T-helper 17 cell (primary cell): ENCODE measurements around the gene SPEF2. TPM values are rescaled to one million over a fixed set of nuclear protein-coding genes. Genes with fewer than 3 reads are reported as not detected.
"Not testable (repeated sequence)": the region's sequence is repeated elsewhere in the genome, so short reads cannot be mapped to it uniquely, and the experiment has no call there.

Experiments used
- ATAC-seq: fragments of 150-1000 bp; cut with Tn5 transposase; 2 replicates; pipeline ENCODE4 v1.10.0; 2021; ENCODE audit warnings: mild to moderate bottlenecking, moderate library complexity
- DNase-seq, 3 donors: peaks; one replicate each; pipeline versions ENCODE4 v3.0.0 to v3.0.0-alpha.2; 2020 to 2021
- H3K9me3 ChIP-seq: one replicate; pipeline ENCODE4 v1.7.0; 2013; ENCODE audit warnings: low read length, mild to moderate bottlenecking; ENCODE audit not compliant: control insufficient read depth, poor library complexity, severe bottlenecking
- H3K27ac Mint-ChIP-seq: one replicate; pipeline ENCODE4 v1.8.0; 2022; ENCODE audit warnings: mild to moderate bottlenecking, moderate library complexity, mixed read lengths
- H3K27me3 Mint-ChIP-seq: one replicate; pipeline ENCODE4 v1.8.0; 2022; ENCODE audit warnings: mixed read lengths
- H3K36me3 Mint-ChIP-seq: one replicate; pipeline ENCODE4 v1.8.0; 2022; ENCODE audit warnings: low read depth, mixed read lengths
- H3K4me1 Mint-ChIP-seq: one replicate; pipeline ENCODE4 v1.8.0; 2022; ENCODE audit warnings: mild to moderate bottlenecking, mixed read lengths
- H3K4me3 Mint-ChIP-seq: one replicate; pipeline ENCODE4 v1.8.0; 2022; ENCODE audit warnings: mild to moderate bottlenecking, moderate library complexity, mixed read lengths
- total RNA-seq, 4 donors: library from RNA in 2 of 4; stranded (reverse) in 2 of 4; gene quantifications; one replicate each; pipeline ENCODE4 v1.2.3 and lab custom pipeline; 2022 to 2026

The SPEF2 gene
- total RNA-seq, 2 donors from 2014 or later: 4.5 to 8.3 TPM

DNA sequence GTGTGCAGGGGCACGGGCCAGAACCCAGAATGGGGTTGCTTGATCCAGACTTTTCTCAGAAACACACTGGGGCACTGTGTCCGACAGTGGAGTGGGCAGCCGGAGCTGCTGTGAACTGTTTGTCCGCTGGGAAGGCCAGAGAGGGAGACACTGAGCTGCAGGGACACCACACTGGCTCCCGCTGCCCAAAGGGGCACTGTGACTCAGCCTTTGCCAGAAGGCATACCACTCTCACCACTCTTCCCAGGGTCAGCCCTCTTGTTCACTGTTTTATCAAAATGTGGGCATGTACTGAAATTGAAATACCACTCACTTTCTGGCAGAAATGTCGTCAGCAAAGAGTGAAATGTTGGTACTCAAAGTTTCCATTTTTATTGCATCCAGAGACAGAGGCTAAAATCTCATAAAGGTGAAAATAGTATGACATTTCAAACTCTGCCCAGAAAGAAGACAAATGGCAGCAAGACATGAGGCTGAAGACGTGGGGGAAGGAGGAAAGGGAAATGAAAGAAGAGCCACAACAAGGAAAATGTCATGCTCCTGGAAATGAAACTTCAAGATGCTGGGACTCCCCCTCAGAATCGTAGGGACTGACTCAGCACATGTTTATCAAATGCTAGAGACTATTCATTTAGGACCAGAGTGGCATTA, 234.5 kb downstream of the SPEF2 start:
- DNase-seq (no peak), ATAC-seq (peak; percentile 7)
- peaks cover 51% of the 10 kb centered on the region for H3K4me1 Mint-ChIP-seq
- peaks cover 7% of the 10 kb centered on the region for H3K36me3 Mint-ChIP-seq
- no peaks in the 10 kb centered on the region for H3K27me3 Mint-ChIP-seq
- H3K4me3 Mint-ChIP-seq: peak overlapping the region; percentile 98
- peak overlapping the region; percentile 99 for H3K27ac Mint-ChIP-seq
- H3K9me3 ChIP-seq: no peaks in the 10 kb centered on the region

DNA sequence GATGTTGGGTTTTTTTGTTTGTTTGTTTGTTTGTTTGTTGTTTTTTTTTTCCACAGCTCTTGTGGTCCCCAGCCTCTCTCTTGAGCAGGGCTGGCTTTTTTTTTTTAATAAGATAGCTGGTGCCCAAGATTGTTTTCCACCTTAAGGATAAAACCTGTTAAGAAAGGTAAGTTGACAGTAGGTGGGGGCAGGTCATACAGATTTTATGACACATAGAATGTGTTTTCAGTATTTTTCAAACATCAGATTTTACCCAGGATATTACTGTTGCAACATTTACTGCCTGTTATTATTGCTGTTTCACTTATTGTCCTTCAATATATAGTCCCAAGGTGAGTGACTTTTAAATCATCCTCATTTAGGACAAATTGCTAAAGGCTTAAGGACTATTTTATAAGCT, 235.1 kb downstream of the SPEF2 start:
- peaks cover 51% of the 10 kb centered on the region for H3K4me1 Mint-ChIP-seq
- peak overlapping the region; percentile 98 for H3K4me3 Mint-ChIP-seq
- peaks cover 7% of the 10 kb centered on the region for H3K36me3 Mint-ChIP-seq
- no peak for ATAC-seq
- H3K27ac Mint-ChIP-seq: peak overlapping the region; percentile 99
- H3K9me3 ChIP-seq: no peaks in the 10 kb centered on the region
- H3K27me3 Mint-ChIP-seq: no peaks in the 10 kb centered on the region
- no peak for DNase-seq

DNA sequence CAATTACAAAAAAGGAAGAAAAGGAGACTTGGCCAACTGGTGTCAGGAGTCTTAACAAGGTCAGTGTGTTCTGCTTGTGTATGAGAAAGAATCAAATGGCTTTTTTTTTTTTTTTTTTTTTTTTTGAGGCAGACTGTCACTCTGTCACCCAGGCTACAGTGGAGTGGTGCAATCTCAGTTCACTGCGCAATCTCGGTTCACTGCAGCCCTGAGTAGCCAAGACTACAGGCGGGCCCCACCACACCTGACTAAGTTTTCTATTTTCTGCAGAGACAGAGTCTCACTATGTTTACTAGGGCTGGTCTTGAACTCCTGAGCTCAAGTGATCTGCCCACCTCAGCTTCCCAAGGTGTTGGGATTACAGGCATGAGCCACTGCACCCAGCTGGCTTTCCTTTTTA, 236.0 kb downstream of the SPEF2 start:
- Mint-ChIP-seq H3K4me3 (peak overlapping the region; percentile 98), H3K27me3 (no peaks in the 10 kb centered on the region), H3K36me3 (peaks cover 8% of the 10 kb centered on the region), H3K4me1 (peaks cover 51% of the 10 kb centered on the region), H3K27ac (peak overlapping the region; percentile 99)
- ATAC-seq (peak; percentile 69), DNase-seq (peak; percentile 33 to 70 (median 59))
- no peaks in the 10 kb centered on the region for H3K9me3 ChIP-seq

DNA sequence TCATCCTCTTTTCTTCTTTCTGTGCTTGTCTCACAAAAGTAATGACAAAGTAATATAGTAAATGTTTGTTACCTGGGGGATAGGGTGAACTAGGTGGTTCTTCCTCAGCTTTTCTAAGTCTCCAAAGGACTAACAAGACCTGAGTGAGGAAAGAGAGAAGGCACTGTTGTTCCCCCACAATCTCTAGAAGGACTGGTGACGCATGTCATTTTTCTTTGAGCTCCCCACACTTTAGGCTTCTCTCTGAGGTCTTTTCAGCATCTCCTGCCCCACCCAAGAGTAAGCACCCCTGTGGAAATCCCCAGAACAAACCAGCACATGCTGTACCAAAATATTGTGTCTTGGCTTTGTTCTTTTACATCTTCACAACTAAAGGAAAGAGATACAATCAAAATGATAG, 236.6 kb downstream of the SPEF2 start:
- Mint-ChIP-seq H3K4me3 (peak overlapping the region; percentile 98), H3K36me3 (peaks cover 13% of the 10 kb centered on the region), H3K4me1 (peaks cover 54% of the 10 kb centered on the region), H3K27ac (peak overlapping the region; percentile 99), H3K27me3 (no peaks in the 10 kb centered on the region)
- H3K9me3 ChIP-seq: no peaks in the 10 kb centered on the region
- ATAC-seq (peak; percentile 76), DNase-seq (peak; percentile 30 to 65 (median 56))

DNA sequence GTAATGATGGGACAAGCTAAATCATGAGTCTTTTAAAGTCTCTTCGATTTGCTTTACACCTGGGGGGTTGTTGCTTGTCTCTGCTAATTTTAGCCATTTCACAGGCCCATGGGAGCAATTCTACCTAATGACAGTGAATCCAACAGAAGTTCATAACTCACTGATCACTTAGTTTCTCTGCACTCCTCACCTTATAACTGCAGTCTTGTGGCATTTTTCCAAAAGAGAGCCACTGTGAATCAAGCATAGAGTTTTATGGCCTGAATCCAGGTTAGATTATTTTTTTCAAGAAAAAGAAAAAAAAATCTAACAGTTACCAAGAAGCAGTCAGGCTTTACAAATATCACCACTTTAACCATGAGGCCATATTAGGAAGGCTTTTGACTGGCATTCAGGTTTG, 237.5 kb downstream of the SPEF2 start:
- ATAC-seq (no peak), DNase-seq (no peak)
- Mint-ChIP-seq H3K4me3 (peak overlapping the region; percentile 98), H3K36me3 (peaks cover 17% of the 10 kb centered on the region), H3K27ac (peak overlapping the region; percentile 99), H3K27me3 (no peaks in the 10 kb centered on the region), H3K4me1 (peaks cover 53% of the 10 kb centered on the region)
- H3K9me3 ChIP-seq: no peaks in the 10 kb centered on the region

DNA sequence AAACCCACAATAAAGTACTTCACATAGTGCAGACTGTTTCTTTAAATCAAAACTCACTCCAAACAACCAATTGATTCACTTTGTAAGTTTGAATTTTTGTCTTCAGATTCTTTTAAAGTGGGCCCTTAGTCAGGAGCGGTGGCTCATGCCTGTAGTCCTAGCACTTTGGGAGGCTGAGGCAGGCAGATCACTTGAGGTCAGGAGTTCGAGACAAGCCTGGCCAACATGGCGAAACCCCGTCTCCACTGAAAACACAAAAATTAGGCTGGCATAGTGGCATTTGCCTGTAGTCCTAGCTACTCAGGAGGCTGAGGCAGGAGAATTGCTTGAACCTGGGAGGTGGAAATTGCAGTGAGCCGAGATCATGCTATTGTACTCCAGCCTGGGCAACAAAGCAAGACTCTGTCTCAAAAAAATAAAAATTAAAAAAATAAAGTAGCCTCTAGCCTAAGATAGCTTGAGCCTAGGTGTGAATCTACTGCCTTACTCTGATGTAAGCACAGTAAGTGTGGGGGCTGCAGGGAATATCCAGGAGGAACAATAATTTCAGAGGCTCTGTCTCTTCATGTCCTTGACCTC, 238.6 kb downstream of the SPEF2 start:
- Mint-ChIP-seq H3K36me3 (peaks cover 26% of the 10 kb centered on the region), H3K4me3 (peak overlapping the region; percentile 98), H3K27ac (peak overlapping the region; percentile 99), H3K4me1 (peaks cover 55% of the 10 kb centered on the region)
- ATAC-seq, DNase-seq, H3K9me3 ChIP-seq, H3K27me3 Mint-ChIP-seq: not testable (repeated sequence)

DNA sequence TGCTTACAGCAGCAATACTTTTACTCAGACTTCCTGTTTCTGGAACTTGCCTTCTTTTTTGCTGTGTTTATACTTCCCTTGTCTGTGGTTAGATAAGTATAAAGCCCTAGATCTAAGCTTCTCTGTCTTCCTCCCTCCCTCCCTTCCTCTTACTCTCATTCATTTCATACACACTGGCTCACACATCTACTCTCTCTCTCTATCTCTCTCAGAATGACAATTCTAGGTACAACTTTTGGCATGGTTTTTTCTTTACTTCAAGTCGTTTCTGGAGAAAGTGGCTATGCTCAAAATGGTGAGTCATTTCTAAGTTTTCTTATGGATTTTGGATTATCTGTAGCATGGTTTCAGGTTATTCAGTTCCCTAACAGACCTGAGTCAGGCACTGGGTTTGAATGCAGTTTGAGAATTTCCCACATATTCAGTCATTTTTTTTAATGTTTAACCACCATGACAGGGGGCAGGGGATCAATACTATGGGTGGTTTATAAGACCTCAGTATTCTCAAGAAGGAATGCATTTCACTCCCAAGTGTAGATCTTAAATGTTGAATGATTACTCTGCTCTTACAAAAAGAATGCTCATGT, 239.2 kb downstream of the SPEF2 start, which contains the start of gene IL7R:
Gene IL7R (plus strand): TSS at position 127 of the 587 bp plus-strand sequence. CDS start 87 bp downstream, at position 214.
- peak; percentile 25 for ATAC-seq
- Mint-ChIP-seq H3K4me3 (peak within 1 kb of the TSS; percentile 98), H3K4me1 (peaks cover 61% of the 10 kb centered on the region), H3K27me3 (no peaks in the 10 kb centered on the region), H3K36me3 (peaks cover 32% of the 10 kb centered on the region), H3K27ac (peak within 1 kb of the TSS; percentile 99)
- DNase-seq: no peak
- H3K9me3 ChIP-seq: peaks cover 5% of the 10 kb centered on the region

DNA sequence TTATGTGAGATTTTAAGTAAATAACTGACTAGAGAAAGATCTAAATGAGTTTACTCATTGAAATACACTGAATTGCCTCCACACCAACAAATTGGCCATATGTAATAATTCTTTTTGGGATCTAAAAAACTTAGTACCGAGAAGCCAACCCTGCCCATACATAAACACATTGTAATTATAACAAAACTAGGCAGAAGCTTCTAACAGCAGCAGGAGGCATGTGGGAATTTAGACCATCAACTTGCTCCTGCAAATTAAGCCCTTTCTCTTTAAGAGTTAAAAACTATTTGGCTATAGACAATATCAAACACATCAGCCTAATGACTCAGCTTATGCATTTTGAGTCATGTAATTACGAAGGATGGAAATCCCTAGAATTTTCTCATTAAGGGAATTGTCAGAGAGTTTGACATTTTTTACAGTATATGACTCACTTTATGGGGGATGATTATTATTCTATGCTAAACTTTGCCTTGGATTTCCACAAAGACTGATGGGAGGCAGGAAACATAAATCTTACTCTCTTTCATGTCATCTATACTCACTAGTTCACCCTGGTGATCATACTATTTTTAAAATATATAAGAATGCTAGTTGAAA, 240.0 kb downstream of the SPEF2 start:
- ATAC-seq: no peak
- Mint-ChIP-seq H3K4me1 (peaks cover 66% of the 10 kb centered on the region), H3K27ac (peak overlapping the region; percentile 99), H3K4me3 (peak overlapping the region; percentile 98), H3K36me3 (peaks cover 41% of the 10 kb centered on the region), H3K27me3 (no peaks in the 10 kb centered on the region)
- no peak for DNase-seq
- peaks cover 5% of the 10 kb centered on the region for H3K9me3 ChIP-seq

DNA sequence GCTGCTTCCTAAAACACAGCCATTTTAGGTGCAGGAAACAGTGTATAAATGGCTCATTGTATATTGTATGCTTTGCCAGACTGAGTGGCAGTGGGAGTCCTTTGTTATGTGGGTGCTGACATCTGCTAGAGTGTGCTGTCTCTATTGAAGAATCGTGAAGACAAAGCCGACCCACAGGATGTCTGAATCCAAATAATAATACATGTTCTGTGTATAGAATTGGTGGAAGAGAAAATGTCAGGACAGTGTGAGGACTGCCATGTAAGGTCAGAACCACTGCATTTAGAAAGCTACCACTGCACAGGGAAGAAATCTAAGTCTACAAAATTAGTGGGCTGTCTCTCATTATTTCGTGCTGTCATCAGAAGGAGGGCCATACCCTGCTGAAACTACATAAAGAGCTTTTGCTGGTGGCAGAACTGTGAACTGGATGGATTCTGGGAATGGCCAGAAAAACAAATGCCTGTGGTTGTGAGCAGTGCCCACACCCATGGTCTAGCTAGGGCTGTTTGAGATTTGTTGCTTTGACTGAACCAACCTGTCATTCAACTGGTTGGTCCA, 241.5 kb downstream of the SPEF2 start:
- Mint-ChIP-seq H3K36me3 (peaks cover 53% of the 10 kb centered on the region), H3K4me3 (peak overlapping the region; percentile 95), H3K27me3 (no peaks in the 10 kb centered on the region), H3K4me1 (peaks cover 60% of the 10 kb centered on the region), H3K27ac (peak overlapping the region; percentile 99)
- ATAC-seq (peak; percentile 26), DNase-seq (no peak)
- peaks cover 5% of the 10 kb centered on the region for H3K9me3 ChIP-seq

DNA sequence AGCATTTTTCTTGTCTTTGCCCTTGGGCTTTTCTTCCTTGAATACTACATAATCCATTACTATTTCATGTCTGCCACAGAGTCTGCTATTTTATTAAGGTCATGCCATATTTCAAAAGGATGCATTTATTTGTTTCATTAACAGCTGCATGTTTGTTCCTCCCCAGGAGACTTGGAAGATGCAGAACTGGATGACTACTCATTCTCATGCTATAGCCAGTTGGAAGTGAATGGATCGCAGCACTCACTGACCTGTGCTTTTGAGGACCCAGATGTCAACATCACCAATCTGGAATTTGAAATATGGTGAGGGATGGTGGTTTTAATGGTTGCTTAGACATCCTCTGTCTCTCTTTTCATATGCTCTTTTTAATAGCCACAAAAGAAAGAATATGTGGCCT, 243.0 kb downstream of the SPEF2 start:
- Mint-ChIP-seq H3K27me3 (no peaks in the 10 kb centered on the region), H3K27ac (peak overlapping the region; percentile 99), H3K4me1 (peaks cover 55% of the 10 kb centered on the region), H3K4me3 (peak overlapping the region; percentile 95), H3K36me3 (peaks cover 57% of the 10 kb centered on the region)
- DNase-seq (no peak), ATAC-seq (no peak)
- H3K9me3 ChIP-seq: peaks cover 5% of the 10 kb centered on the region

DNA sequence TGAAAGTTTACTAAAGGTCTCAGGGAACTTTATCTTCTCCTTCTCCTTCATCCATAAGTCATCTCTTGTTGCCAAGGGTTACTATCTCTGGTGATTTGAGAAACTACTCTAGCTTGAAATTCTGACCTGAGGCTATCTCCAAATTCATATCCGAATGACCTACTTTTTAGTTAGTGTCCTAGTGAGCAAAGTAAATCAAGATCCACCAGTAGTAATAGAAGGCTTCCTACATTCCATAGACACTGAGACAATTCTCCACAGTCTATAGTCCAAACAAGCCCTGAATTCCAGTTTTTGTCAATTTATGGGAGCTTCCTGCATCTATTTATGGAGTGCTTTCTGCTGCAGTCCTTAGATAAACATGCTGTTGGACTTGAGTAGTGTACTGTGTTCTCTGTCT, 244.1 kb downstream of the SPEF2 start:
- peaks cover 53% of the 10 kb centered on the region for H3K4me1 Mint-ChIP-seq
- peak overlapping the region; percentile 99 for H3K27ac Mint-ChIP-seq
- H3K4me3 Mint-ChIP-seq: peak overlapping the region; percentile 95
- ATAC-seq (no peak), DNase-seq (no peak)
- peaks cover 5% of the 10 kb centered on the region for H3K9me3 ChIP-seq
- no peaks in the 10 kb centered on the region for H3K27me3 Mint-ChIP-seq
- H3K36me3 Mint-ChIP-seq: peaks cover 60% of the 10 kb centered on the region

DNA sequence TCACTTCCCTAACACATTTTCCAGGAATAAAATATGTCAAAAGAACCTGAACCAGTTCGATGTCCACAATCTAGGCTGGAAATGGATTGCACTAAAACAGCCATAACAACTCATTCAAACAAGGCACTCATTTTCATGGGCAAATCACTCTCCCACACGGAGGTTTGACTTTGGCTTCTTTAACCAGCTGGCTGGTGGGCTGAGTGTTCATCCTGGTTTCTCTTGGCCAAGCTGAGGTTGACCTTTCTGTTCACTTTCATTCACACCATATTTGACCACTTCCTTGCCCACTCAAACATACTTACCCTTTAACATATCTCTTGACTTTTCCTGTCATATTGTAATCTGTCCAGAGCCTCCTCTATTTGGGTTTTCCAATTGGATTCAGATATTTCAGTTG, 244.5 kb downstream of the SPEF2 start:
- peaks cover 5% of the 10 kb centered on the region for H3K9me3 ChIP-seq
- H3K4me3 Mint-ChIP-seq: peak overlapping the region; percentile 95
- DNase-seq: no peak
- no peaks in the 10 kb centered on the region for H3K27me3 Mint-ChIP-seq
- H3K4me1 Mint-ChIP-seq: peaks cover 53% of the 10 kb centered on the region
- no peak for ATAC-seq
- H3K36me3 Mint-ChIP-seq: peaks cover 58% of the 10 kb centered on the region
- peak overlapping the region; percentile 99 for H3K27ac Mint-ChIP-seq

DNA sequence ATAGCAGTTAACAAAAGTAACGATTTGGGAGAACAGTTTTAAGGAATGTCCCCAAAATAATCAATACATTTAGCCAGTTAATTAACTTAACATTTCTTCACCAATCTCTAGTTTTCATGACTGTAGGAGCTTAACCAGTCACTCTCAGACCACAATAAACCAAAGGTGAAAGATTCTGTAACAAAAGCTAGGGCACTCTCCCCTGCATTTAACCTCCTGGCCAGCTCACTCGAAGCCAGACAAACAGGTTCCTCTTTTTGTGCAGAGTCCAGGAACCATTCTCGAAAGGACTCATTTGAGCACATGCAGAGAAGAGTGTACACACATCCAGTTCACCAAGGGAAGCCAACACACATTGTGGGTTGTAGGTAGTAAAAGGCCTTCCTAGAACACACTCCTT, 245.5 kb downstream of the SPEF2 start:
- H3K4me1 Mint-ChIP-seq: peaks cover 59% of the 10 kb centered on the region
- DNase-seq (no peak), ATAC-seq (peak; percentile 12)
- peaks cover 7% of the 10 kb centered on the region for H3K9me3 ChIP-seq
- H3K27me3 Mint-ChIP-seq: no peaks in the 10 kb centered on the region
- peaks cover 60% of the 10 kb centered on the region for H3K36me3 Mint-ChIP-seq
- peak overlapping the region; percentile 95 for H3K4me3 Mint-ChIP-seq
- peak overlapping the region; percentile 99 for H3K27ac Mint-ChIP-seq
